Esophagus muscularis mucosa (tissue), 4 donors: ENCODE measurements around the gene TMEM144.

Source experiments
- EP300 ChIP-seq: sonication (generic); formaldehyde crosslinking; IDR thresholded peaks from one replicate; pipeline ENCODE4 v1.6.1; 2017; ENCODE audit warnings: antibody characterized with exemption
- POLR2A ChIP-seq: fragments of 450-650 bp; IDR thresholded peaks from one replicate; pipeline ENCODE4 v1.6.1; 2017; ENCODE audit warnings: antibody characterized with exemption, moderate library complexity, mild to moderate bottlenecking, low read depth
- POLR2AphosphoS5 ChIP-seq, 2 donors: sonication (generic); formaldehyde crosslinking; IDR thresholded peaks; one replicate each; pipeline ENCODE4 v1.6.1; 2017; ENCODE audit warnings: antibody characterized with exemption in 2 of 2
- TF ChIP-seq, protein P1 (sequence below), 3 experiments: fragments of 200-600 bp in 2 of 3; fragments of 450-650 bp in 1 of 3; sonication (generic) in 2 of 3; IDR thresholded peaks; one replicate each; pipeline ENCODE4 v1.5.1; 2017 to 2019; ENCODE audit warnings: antibody characterized with exemption in 3 of 3, mild to moderate bottlenecking in 2 of 3, moderate library complexity in 1 of 3

DNA sequence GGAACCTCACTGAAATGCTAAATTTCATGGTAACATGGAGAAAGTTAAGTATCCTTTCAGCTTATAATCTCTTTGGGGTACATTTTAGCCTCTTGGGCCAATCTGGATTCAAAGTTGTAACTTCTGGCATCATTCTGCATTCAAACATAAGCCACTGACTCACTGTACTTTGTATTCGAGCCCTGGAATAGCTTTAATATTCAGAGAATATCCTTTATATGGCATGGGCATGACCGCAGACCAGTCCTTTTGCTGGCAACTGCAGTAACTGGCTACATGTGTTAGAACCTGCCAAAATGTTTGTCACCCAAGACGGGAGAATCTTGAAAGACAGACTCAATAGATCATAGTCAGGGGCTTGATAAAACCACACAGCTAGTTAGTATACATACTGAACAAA lies 40.8 kb upstream of the TMEM144 start:
- TF ChIP-seq, protein P1, sequence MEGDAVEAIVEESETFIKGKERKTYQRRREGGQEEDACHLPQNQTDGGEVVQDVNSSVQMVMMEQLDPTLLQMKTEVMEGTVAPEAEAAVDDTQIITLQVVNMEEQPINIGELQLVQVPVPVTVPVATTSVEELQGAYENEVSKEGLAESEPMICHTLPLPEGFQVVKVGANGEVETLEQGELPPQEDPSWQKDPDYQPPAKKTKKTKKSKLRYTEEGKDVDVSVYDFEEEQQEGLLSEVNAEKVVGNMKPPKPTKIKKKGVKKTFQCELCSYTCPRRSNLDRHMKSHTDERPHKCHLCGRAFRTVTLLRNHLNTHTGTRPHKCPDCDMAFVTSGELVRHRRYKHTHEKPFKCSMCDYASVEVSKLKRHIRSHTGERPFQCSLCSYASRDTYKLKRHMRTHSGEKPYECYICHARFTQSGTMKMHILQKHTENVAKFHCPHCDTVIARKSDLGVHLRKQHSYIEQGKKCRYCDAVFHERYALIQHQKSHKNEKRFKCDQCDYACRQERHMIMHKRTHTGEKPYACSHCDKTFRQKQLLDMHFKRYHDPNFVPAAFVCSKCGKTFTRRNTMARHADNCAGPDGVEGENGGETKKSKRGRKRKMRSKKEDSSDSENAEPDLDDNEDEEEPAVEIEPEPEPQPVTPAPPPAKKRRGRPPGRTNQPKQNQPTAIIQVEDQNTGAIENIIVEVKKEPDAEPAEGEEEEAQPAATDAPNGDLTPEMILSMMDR (IDR thresholded peaks at IDR 0.05) = no peak
- no peak for TF ChIP-seq POLR2A
- no peak for TF ChIP-seq EP300
- no peak for TF ChIP-seq POLR2AphosphoS5 (IDR thresholded peaks at IDR 0.05)
